Tibial artery (tissue), 4 donors: ENCODE results near the gene MINDY4B.

Experiments
- DNase-seq, 2 donors: peaks; one replicate each; pipeline ENCODE4 v3.0.0-alpha.2; 2019
- H3K27ac ChIP-seq, 2 donors: fragments of 200-600 bp; sonication (generic) in 1 of 2; 1 replicate in 1 of 2; 2 replicates in 1 of 2; pipeline ENCODE4 v1.5.1; 2018 to 2019; ENCODE audit warnings: mild to moderate bottlenecking in 1 of 2
- H3K27me3 ChIP-seq, 2 donors: fragments of 200-600 bp; sonication (generic) in 1 of 2; one replicate each; pipeline versions ENCODE4 v1.5.1 to v1.6.0; 2016 to 2019
- H3K36me3 ChIP-seq, 3 donors: fragments of 200-600 bp; sonication (generic) in 2 of 3; one replicate each; pipeline ENCODE4 v1.5.1; 2016 to 2019; ENCODE audit warnings: mild to moderate bottlenecking in 2 of 3
- H3K4me1 ChIP-seq, 4 donors: fragments of 200-600 bp; sonication (generic) in 2 of 4; 1 replicate in 3 of 4; 2 replicates in 1 of 4; pipeline ENCODE4 v1.5.1; 2016 to 2019
- H3K4me3 ChIP-seq, 2 donors: fragments of 200-600 bp; sonication (generic) in 1 of 2; 1 replicate in 1 of 2; 2 replicates in 1 of 2; pipeline ENCODE4 v1.5.1; 2018 to 2019; ENCODE audit warnings: mild to moderate bottlenecking in 2 of 2
- H3K9me3 ChIP-seq, 3 donors: fragments of 200-600 bp; sonication (generic) in 1 of 3; one replicate each; pipeline ENCODE4 v1.5.1; 2016 to 2019
- intact Hi-C: fragments of 100-400 bp; cut with DNase I; formaldehyde crosslinking; loops from one replicate; pipeline ENCODE4 v1.15.0; 2023; ENCODE audit warnings: low total_unique reads
- TF ChIP-seq, protein P1 (sequence below), 2 experiments: fragments of 200-600 bp in 1 of 2; fragments of 450-650 bp in 1 of 2; IDR thresholded peaks; one replicate each; pipeline ENCODE4 v1.5.1; 2017 to 2019; ENCODE audit warnings: antibody characterized with exemption in 2 of 2, mild to moderate bottlenecking in 1 of 2, moderate library complexity in 1 of 2

The MINDY4B gene

DNA sequence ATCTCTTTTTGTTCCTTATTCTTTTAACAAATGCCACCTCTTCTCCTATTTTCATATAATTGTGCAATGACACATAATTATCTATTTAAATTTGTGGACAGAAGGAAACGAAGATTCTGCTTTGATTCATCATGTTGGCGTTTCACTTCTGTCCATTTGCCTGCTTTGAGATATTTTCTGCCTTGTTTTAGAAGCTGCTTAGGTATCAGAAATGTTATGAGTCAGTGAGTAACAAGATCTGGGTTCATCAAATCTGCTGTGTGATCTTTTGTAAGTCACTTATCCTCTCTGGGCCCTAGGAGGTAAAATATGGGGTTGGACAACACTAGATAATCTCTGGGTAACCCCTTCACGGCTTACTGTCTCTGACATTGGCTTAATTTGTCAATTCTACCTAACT is 7.3 kb upstream of the MINDY4B start:
- Histone ChIP-seq H3K36me3 (no peaks in the 10 kb centered on the region), H3K27ac (no peak overlapping the region), H3K27me3 (no peaks in the 10 kb centered on the region), H3K4me1 (no peaks in the 10 kb centered on the region), H3K4me3 (no peak overlapping the region), H3K9me3 (no peaks in the 10 kb centered on the region)
- intact Hi-C loops = no loop called here
- no peak for DNase-seq
- TF ChIP-seq, protein P1, sequence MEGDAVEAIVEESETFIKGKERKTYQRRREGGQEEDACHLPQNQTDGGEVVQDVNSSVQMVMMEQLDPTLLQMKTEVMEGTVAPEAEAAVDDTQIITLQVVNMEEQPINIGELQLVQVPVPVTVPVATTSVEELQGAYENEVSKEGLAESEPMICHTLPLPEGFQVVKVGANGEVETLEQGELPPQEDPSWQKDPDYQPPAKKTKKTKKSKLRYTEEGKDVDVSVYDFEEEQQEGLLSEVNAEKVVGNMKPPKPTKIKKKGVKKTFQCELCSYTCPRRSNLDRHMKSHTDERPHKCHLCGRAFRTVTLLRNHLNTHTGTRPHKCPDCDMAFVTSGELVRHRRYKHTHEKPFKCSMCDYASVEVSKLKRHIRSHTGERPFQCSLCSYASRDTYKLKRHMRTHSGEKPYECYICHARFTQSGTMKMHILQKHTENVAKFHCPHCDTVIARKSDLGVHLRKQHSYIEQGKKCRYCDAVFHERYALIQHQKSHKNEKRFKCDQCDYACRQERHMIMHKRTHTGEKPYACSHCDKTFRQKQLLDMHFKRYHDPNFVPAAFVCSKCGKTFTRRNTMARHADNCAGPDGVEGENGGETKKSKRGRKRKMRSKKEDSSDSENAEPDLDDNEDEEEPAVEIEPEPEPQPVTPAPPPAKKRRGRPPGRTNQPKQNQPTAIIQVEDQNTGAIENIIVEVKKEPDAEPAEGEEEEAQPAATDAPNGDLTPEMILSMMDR (IDR thresholded peaks at IDR 0.05) = no peak

DNA sequence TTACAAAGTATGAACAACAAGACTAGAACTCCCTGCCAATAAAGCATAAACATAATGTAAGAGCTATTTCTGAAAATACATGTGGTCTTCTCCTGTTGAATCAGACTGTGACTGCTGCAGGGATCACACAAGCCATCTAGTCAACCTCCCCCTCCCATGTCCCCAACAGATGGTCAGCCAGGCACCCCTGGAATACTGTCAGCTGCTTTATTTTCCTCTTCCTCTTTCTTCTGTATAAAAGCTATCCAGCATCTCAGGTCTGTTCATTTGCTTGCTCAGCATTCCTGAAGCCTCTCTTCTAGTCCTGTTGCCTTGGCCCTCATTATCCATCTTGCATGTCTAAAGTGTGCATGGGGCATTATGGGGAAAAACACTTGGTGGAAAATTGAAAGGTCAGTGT is 6.5 kb upstream of the MINDY4B start:
- intact Hi-C loops = no loop called here
- Histone ChIP-seq H3K4me3 (no peak overlapping the region), H3K27ac (no peak overlapping the region), H3K27me3 (no peaks in the 10 kb centered on the region), H3K36me3 (no peaks in the 10 kb centered on the region), H3K4me1 (no peaks in the 10 kb centered on the region), H3K9me3 (no peaks in the 10 kb centered on the region)
- no peak for DNase-seq
- TF ChIP-seq, protein P1 (IDR thresholded peaks at IDR 0.05) = no peak

DNA sequence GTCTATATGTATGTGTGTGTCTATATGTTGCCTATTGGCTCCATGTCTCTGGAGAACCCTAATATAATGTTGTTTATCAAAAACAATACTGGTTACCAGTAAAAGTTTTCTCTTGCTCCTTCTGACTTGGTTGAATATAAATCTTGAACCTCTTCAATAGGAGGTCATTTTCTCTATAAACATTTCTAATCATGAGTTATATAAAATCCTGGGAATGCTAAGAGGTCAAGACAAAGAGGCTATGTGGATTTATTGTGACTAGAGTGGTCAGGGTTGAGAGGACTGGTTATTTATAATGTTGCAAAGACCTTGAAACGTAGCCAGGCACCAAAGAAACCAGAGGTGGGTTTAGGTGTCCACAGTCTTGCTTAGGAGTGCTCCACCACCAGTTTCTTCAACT is 1.2 kb upstream of the MINDY4B start:
- TF ChIP-seq, protein P1 (IDR thresholded peaks at IDR 0.05) = no peak
- no peaks in the 10 kb centered on the region for H3K27me3 ChIP-seq
- DNase-seq = no peak
- no peaks in the 10 kb centered on the region for H3K36me3 ChIP-seq
- no peaks in the 10 kb centered on the region for H3K4me1 ChIP-seq
- H3K4me3 ChIP-seq = no peak overlapping the region
- intact Hi-C loops = no loop called here
- H3K27ac ChIP-seq = no peak overlapping the region
- no peaks in the 10 kb centered on the region for H3K9me3 ChIP-seq

DNA sequence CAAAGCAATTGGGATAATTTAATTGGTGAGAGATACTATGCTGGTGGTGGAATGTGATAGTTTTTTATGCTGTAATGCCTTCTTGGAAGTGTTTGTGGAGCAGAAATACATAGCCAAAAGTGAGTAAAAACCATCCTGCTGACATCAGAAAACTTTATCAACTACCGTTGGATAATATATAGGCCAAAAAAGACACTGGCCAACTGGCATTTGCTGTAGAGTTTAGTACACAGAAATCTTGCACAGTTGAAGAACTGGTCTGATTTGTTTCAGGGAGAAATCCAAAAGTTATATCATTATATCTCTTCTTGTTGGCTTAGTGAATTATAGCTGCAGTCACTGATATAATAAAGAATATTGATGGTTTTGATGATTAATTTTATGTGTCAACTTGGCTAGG is 507 bp upstream of the MINDY4B start:
- no peaks in the 10 kb centered on the region for H3K4me1 ChIP-seq
- H3K9me3 ChIP-seq = no peaks in the 10 kb centered on the region
- TF ChIP-seq, protein P1 (IDR thresholded peaks at IDR 0.05) = no peak
- H3K4me3 ChIP-seq = no peak overlapping the region
- H3K27ac ChIP-seq = no peak overlapping the region
- no peak for DNase-seq
- no peaks in the 10 kb centered on the region for H3K27me3 ChIP-seq
- intact Hi-C loops = no loop called here
- no peaks in the 10 kb centered on the region for H3K36me3 ChIP-seq

DNA sequence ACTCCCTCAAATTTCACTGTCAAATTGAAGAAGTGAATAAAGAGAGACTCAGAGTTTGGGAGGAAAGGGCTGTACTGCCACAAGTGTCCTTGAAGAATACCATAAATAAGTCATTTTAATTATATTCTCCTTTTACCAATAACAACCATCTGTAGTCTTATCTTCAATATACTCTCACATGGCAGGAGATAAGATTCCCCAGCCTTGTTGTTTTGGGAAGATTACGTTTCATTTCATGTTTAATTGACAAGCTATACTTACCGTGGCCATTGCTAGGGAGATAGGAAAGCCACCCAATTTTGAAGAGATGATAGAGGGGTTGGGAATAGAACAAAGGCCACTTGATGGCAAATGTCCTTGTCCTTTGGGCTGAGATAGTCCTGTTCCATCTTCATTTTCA is 2.3 kb downstream of the MINDY4B start:
- H3K36me3 ChIP-seq = no peaks in the 10 kb centered on the region
- TF ChIP-seq, protein P1 (IDR thresholded peaks at IDR 0.05) = no peak
- H3K4me3 ChIP-seq = no peak overlapping the region
- no peaks in the 10 kb centered on the region for H3K27me3 ChIP-seq
- no peak overlapping the region for H3K27ac ChIP-seq
- no peak for DNase-seq
- no peaks in the 10 kb centered on the region for H3K4me1 ChIP-seq
- no peaks in the 10 kb centered on the region for H3K9me3 ChIP-seq
- intact Hi-C loops = no loop called here

DNA sequence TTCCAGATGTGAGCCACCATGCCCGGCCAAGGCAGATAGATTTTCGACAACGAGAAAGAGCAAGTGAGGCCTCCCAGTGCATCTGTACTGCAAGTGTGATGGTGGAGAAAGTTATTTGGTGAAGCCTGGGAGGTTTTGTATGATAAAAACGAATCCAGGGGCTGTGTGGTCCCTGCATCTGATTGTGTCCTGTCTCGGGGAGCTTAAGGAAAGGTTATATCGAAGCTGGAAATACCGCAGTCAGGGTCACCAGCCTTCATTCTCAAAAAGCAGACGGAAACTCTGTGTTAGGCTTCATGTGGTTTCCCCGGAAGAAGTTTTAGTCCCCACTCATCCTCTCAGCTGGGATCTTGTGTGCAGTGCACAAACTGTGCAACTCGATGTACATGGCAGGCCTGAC is 3.4 kb downstream of the MINDY4B start:
- Histone ChIP-seq H3K4me3 (no peak overlapping the region), H3K9me3 (no peaks in the 10 kb centered on the region), H3K27ac (no peak overlapping the region), H3K27me3 (no peaks in the 10 kb centered on the region), H3K4me1 (no peaks in the 10 kb centered on the region), H3K36me3 (no peaks in the 10 kb centered on the region)
- TF ChIP-seq, protein P1 (IDR thresholded peaks at IDR 0.05) = no peak
- no peak for DNase-seq
- intact Hi-C loops = no loop called here
